Parathyroid adenoma (tissue), 2 donors: ENCODE data around the gene BCAR1.

Experiments used
- H2AFZ ChIP-seq: fragments of 300-600 bp; sonication (generic); one replicate; pipeline ENCODE4 v1.7.0; 2017; ENCODE audit warnings: antibody characterized with exemption, mild to moderate bottlenecking
- H3K27ac ChIP-seq: fragments of 300-600 bp; sonication (generic); one replicate; pipeline ENCODE4 v1.7.0; 2017
- H3K27me3 ChIP-seq: fragments of 300-600 bp; sonication (generic); one replicate; pipeline ENCODE4 v1.7.0; 2017; ENCODE audit warnings: low read length; ENCODE audit not compliant: control insufficient read depth, insufficient read depth
- H3K36me3 ChIP-seq: fragments of 300-600 bp; sonication (generic); one replicate; pipeline ENCODE4 v1.7.0; 2017; ENCODE audit warnings: low read length; ENCODE audit not compliant: control insufficient read depth, insufficient read depth
- H3K4me1 ChIP-seq: fragments of 300-600 bp; sonication (generic); one replicate; pipeline ENCODE4 v1.7.0; 2017; ENCODE audit warnings: control low read depth
- H3K4me2 ChIP-seq: fragments of 300-600 bp; sonication (generic); one replicate; pipeline ENCODE4 v1.7.0; 2017; ENCODE audit warnings: low read length
- H3K4me3 ChIP-seq: fragments of 300-600 bp; sonication (generic); one replicate; pipeline ENCODE4 v1.7.0; 2017; ENCODE audit warnings: low read depth, low read length
- H3K79me2 ChIP-seq: fragments of 300-600 bp; sonication (generic); one replicate; pipeline ENCODE4 v1.7.0; 2017; ENCODE audit warnings: control low read depth
- H3K9ac ChIP-seq: fragments of 300-600 bp; sonication (generic); one replicate; pipeline ENCODE4 v1.7.0; 2017; ENCODE audit warnings: mild to moderate bottlenecking
- H3K9me3 ChIP-seq: fragments of 300-600 bp; sonication (generic); one replicate; pipeline ENCODE4 v1.7.0; 2017; ENCODE audit warnings: low read length; ENCODE audit not compliant: control insufficient read depth
- CTCF ChIP-seq: fragments of 300-600 bp; sonication (generic); IDR thresholded peaks from one replicate; pipeline ENCODE4 v1.7.0; 2017; ENCODE audit warnings: antibody characterized with exemption, mild to moderate bottlenecking
- donor health status: primary hyperparathyroidism.

The BCAR1 gene

GRCh38 chr16:75250809-75251279 is 580 bp downstream of the BCAR1 start:
- TF ChIP-seq CTCF = no peak
- H3K36me3 ChIP-seq = no peaks in the 10 kb centered on the region
- H3K9ac ChIP-seq = peak overlapping the region; percentile 55
- no peaks in the 10 kb centered on the region for H3K27me3 ChIP-seq
- H2AFZ ChIP-seq = peak overlapping the region; percentile 57
- H3K4me1 ChIP-seq = peaks cover 39% of the 10 kb centered on the region
- H3K79me2 ChIP-seq = peaks cover 55% of the 10 kb centered on the region
- no peaks in the 10 kb centered on the region for H3K9me3 ChIP-seq
- peak overlapping the region; percentile 63 for H3K27ac ChIP-seq
- peak overlapping the region; percentile 92 for H3K4me2 ChIP-seq
- H3K4me3 ChIP-seq = peak overlapping the region; percentile 76

DNA sequence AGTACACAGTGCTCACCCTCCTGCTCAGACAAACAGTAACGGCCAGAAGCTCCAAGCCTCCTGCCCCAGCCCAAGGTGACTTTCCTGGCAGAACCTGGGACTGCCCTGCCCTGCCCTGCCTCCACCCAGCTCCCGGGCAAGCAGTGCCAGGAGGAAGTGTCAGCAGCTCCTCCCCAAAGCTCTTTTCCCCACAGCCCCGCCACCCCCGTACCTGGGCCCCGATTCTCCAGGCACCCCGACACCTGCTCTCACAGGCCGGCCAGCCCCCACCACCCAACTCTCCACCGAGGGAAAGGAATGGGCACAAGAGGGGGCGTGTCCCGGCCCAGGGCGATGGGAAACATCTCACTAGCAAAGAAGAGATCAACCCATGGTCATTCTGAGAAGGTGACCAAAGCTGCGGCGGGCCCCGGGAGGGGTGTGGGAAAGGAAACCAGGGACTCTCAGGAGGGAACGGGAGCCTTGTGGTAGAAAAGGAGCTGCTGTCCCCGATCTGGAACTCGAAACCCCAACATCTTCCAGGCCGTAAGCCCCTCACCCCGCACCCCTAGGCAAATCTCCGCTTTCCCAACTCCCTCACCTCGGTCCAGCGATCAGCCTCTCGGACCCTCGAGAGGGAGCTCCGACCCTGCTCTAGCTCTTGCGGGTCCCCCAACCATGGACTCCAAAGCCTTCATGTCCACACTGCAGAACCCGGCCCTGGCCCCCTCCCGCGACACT is 1.2 kb downstream of the BCAR1 start:
- Histone ChIP-seq H3K79me2 (peaks cover 49% of the 10 kb centered on the region), H2AFZ (peak overlapping the region; percentile 57), H3K36me3 (no peaks in the 10 kb centered on the region), H3K4me1 (peaks cover 39% of the 10 kb centered on the region), H3K4me3 (peak overlapping the region; percentile 76), H3K9me3 (no peaks in the 10 kb centered on the region), H3K9ac (no peak overlapping the region), H3K4me2 (peak overlapping the region; percentile 92), H3K27me3 (no peaks in the 10 kb centered on the region), H3K27ac (peak overlapping the region; percentile 63)
- no peak for TF ChIP-seq CTCF

- no peaks in the 10 kb centered on the region for H3K9me3 ChIP-seq
- peaks cover 39% of the 10 kb centered on the region for H3K4me1 ChIP-seq
- peak overlapping the region; percentile 76 for H3K4me3 ChIP-seq
- TF ChIP-seq CTCF = no peak
- H3K36me3 ChIP-seq = no peaks in the 10 kb centered on the region
- peak overlapping the region; percentile 63 for H3K27ac ChIP-seq
- H3K4me2 ChIP-seq = peak overlapping the region; percentile 92
- H3K9ac ChIP-seq = no peak overlapping the region
- no peak overlapping the region for H2AFZ ChIP-seq
- H3K79me2 ChIP-seq = peaks cover 48% of the 10 kb centered on the region
- no peaks in the 10 kb centered on the region for H3K27me3 ChIP-seq
These were observed 2.0 kb downstream of the BCAR1 start for GRCh38 chr16:75249441-75249840.

DNA sequence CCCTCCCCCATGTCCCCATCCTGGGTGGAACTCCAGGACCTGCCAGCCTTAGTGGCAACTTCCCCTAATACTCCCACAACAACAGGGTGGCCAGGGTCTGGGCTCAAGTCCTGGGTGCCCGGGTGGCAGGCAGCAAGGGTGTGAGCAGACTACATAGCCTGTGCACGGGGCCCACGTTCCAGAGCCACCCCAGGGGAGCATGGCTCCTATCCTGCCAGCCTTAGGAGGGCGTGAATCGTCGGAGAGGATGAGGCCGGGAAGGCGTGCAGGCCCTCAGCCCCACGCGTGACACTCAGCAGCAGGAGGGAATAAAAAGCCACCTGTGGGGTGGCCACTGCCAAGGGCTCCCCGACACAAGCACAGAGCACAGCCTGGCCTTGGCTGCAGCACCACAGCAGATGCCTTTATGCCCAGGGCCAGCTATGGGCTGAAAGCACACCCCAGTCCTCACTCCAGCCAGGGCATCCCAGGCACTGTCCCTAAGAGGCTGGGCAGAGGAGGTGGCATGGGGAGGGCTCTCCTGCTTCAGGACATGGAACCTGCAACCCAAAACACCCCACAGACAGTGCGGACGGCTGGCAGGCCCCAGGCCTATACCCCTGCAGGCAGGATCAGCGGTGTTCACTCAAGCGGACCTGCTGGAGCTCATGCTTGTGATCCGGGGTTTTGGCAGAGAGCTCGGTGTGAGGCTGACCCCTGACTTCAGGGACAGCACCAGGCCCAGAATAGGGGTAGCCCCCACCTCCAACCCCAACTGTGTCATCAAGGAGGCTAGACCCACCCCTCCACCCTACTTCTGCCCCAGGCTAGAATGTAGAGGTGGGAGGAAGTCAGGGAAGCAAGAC is 2.7 kb downstream of the BCAR1 start:
- no peak for TF ChIP-seq CTCF
- Histone ChIP-seq H3K4me2 (peak overlapping the region; percentile 92), H3K9me3 (no peaks in the 10 kb centered on the region), H3K4me3 (no peak overlapping the region), H3K27ac (no peak overlapping the region), H3K4me1 (peaks cover 37% of the 10 kb centered on the region), H3K36me3 (no peaks in the 10 kb centered on the region), H3K79me2 (peaks cover 52% of the 10 kb centered on the region), H2AFZ (no peak overlapping the region), H3K27me3 (no peaks in the 10 kb centered on the region), H3K9ac (no peak overlapping the region)
